Vagina (tissue), 2 donors: ENCODE measurements around the gene ARHGAP8. TPM values are rescaled to one million over a fixed set of nuclear protein-coding genes. Genes with fewer than 3 reads are reported as not detected.
A peak's percentile ranks its signal among the peaks of the same experiment; 100 is the strongest.
"Not testable (repeated sequence)": the region's sequence is repeated elsewhere in the genome, so short reads cannot be mapped to it uniquely, and the experiment has no call there.

ENCODE experiments used
- DNase-seq, 2 donors: peaks; one replicate each; pipeline ENCODE4 v3.0.0-alpha.2; 2017; ENCODE audit errors: extremely low spot score in 2 of 2
- H3K27ac ChIP-seq: fragments of 200-600 bp; sonication (generic); one replicate; pipeline ENCODE4 v1.5.1; 2019
- H3K27me3 ChIP-seq: fragments of 200-600 bp; sonication (generic); one replicate; pipeline ENCODE4 v1.5.1; 2019
- H3K36me3 ChIP-seq, 2 donors: fragments of 200-600 bp; sonication (generic); one replicate each; pipeline ENCODE4 v1.5.1; 2017 to 2019
- H3K4me1 ChIP-seq: fragments of 200-600 bp; sonication (generic); one replicate; pipeline ENCODE4 v1.5.1; 2019
- H3K4me3 ChIP-seq, 2 donors: fragments of 200-600 bp; sonication (generic); 1 replicate in 1 of 2; 2 replicates in 1 of 2; pipeline ENCODE4 v1.5.1; 2016 to 2019
- H3K9me3 ChIP-seq: fragments of 200-600 bp; sonication (generic); one replicate; pipeline ENCODE4 v1.5.1; 2019
- POLR2A ChIP-seq, 2 donors: fragments of 450-650 bp; IDR thresholded peaks; one replicate each; pipeline ENCODE4 v1.6.1; 2017; ENCODE audit warnings: antibody characterized with exemption in 2 of 2, mild to moderate bottlenecking in 2 of 2, moderate library complexity in 2 of 2
- POLR2AphosphoS5 ChIP-seq, 2 donors: sonication (generic); formaldehyde crosslinking; IDR thresholded peaks; one replicate each; pipeline ENCODE4 v1.9.0; 2017; ENCODE audit warnings: antibody characterized with exemption in 2 of 2, mild to moderate bottlenecking in 2 of 2, low read depth in 1 of 2; ENCODE audit not compliant: insufficient read depth in 1 of 2
- intact Hi-C: fragments of 100-400 bp; cut with DNase I; formaldehyde crosslinking; loops from one replicate; pipeline ENCODE4 v1.15.1; 2023
- total RNA-seq: library from RNA; depleted of rRNA; stranded (reverse); fragments of >200 nt; gene quantifications from one replicate; pipeline ENCODE4 v1.2.3, GENCODE V29; 2016
- TF ChIP-seq, protein P1 (sequence below), 3 experiments: fragments of 450-650 bp in 2 of 3; fragments of 200-600 bp in 1 of 3; sonication (generic) in 1 of 3; IDR thresholded peaks; one replicate each; pipeline ENCODE4 v1.5.1; 2017 to 2019; ENCODE audit warnings: antibody characterized with exemption in 3 of 3, mild to moderate bottlenecking in 2 of 3, moderate library complexity in 2 of 3

ARHGAP8 gene
- total RNA-seq, 1 donor from 2014 or later = 9.3 TPM

DNA sequence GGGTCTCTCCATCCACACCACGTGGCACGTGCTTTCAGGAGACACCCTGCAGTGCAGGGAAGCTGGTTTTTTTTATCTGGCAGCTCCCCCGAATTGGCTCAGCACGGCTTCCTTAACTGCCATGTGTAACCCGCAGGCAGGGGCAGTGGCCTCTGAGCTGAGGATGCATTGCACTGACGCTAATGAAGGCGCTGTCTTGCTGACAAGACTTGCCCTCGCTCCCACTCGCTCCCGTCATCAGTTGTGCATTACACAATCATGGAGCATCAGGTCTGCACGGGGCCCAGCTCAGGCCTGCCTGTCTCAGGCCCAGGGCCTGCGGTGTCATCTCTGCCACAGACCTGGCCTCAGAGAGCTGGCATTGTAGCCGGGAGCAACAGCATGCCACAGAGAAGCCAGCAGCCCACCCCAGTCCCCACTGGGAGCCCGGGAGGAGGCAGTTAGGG, 95.9 kb downstream of the ARHGAP8 start:
- TF ChIP-seq POLR2AphosphoS5 (IDR thresholded peaks at IDR 0.05; ENCODE audit: insufficient read depth in 1 of 2, low read depth in 1 of 2) (no peak), POLR2A (IDR thresholded peaks at IDR 0.05) (no peak)
- TF ChIP-seq, protein P1, sequence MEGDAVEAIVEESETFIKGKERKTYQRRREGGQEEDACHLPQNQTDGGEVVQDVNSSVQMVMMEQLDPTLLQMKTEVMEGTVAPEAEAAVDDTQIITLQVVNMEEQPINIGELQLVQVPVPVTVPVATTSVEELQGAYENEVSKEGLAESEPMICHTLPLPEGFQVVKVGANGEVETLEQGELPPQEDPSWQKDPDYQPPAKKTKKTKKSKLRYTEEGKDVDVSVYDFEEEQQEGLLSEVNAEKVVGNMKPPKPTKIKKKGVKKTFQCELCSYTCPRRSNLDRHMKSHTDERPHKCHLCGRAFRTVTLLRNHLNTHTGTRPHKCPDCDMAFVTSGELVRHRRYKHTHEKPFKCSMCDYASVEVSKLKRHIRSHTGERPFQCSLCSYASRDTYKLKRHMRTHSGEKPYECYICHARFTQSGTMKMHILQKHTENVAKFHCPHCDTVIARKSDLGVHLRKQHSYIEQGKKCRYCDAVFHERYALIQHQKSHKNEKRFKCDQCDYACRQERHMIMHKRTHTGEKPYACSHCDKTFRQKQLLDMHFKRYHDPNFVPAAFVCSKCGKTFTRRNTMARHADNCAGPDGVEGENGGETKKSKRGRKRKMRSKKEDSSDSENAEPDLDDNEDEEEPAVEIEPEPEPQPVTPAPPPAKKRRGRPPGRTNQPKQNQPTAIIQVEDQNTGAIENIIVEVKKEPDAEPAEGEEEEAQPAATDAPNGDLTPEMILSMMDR (IDR thresholded peaks at IDR 0.05) = no peak
- no peaks in the 10 kb centered on the region for H3K9me3 ChIP-seq
- H3K36me3 ChIP-seq = no peaks in the 10 kb centered on the region
- no peak overlapping the region for H3K4me3 ChIP-seq
- H3K4me1 ChIP-seq = no peaks in the 10 kb centered on the region
- intact Hi-C loops = no loop called here
- H3K27ac ChIP-seq = no peak overlapping the region
- H3K27me3 ChIP-seq = no peaks in the 10 kb centered on the region
- DNase-seq = no peak

DNA sequence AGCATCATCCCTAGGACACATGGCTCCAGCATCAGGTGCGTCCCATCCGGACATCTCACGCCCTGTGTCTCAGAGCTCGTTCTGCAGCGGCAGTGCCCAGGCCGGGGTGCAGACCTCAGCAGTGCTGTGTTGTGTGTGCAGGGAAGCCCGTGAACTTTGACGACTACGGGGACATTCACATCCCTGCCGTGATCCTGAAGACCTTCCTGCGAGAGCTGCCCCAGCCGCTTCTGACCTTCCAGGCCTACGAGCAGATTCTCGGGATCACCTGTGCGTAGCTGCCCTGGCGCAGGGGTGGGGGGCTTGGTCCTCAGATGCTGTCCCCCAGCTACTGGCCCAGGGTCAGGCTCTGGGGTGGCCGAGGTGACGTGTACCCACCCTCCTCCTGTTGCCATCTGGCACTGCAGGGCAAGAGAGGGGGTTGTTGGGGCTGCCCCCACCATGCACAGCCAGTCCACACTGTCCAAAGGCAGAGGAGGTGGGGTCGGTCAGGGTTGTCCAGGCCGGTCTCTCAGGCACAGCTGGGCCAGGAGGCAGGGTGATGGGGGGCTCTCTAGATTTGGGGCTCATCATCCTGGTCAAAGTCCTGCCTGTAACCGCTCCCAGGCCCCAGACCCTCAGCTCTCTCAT, 96.5 kb downstream of the ARHGAP8 start:
- intact Hi-C loops = no loop called here
- Histone ChIP-seq H3K9me3 (no peaks in the 10 kb centered on the region), H3K27ac (no peak overlapping the region), H3K27me3 (no peaks in the 10 kb centered on the region), H3K4me1 (no peaks in the 10 kb centered on the region), H3K36me3 (no peaks in the 10 kb centered on the region), H3K4me3 (no peak overlapping the region)
- TF ChIP-seq, protein P1 (IDR thresholded peaks at IDR 0.05) = no peak
- no peak for TF ChIP-seq POLR2A (IDR thresholded peaks at IDR 0.05)
- TF ChIP-seq POLR2AphosphoS5 (IDR thresholded peaks at IDR 0.05; ENCODE audit: insufficient read depth in 1 of 2, low read depth in 1 of 2) = no peak
- no peak for DNase-seq

DNA sequence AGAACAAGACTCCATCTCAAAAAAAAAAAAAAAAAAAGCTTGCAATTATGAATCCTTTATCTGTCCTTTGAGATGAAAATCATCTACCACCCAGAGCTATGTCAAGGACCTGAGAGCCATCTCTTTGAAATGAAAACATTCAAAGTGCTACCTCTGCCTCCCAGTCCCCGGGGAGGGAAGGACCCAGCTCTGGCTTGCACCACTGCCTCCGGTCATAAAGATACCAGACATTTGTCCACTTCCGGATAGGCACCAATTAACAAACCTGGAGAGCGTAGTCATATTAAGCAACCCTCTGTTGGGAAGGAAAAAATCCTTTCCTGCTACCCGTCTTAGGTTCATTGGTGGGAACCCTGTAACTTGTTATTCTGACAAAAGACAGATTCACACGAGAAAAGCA, 98.6 kb downstream of the ARHGAP8 start:
- Histone ChIP-seq H3K27me3 (no peaks in the 10 kb centered on the region), H3K9me3 (no peaks in the 10 kb centered on the region), H3K4me1 (no peaks in the 10 kb centered on the region), H3K36me3 (no peaks in the 10 kb centered on the region), H3K27ac (no peak overlapping the region), H3K4me3 (no peak overlapping the region)
- no peak for DNase-seq
- TF ChIP-seq POLR2AphosphoS5 (IDR thresholded peaks at IDR 0.05; ENCODE audit: insufficient read depth in 1 of 2, low read depth in 1 of 2) (no peak), POLR2A (IDR thresholded peaks at IDR 0.05) (no peak)
- TF ChIP-seq, protein P1 (IDR thresholded peaks at IDR 0.05) = no peak
- intact Hi-C loops = no loop called here

DNA sequence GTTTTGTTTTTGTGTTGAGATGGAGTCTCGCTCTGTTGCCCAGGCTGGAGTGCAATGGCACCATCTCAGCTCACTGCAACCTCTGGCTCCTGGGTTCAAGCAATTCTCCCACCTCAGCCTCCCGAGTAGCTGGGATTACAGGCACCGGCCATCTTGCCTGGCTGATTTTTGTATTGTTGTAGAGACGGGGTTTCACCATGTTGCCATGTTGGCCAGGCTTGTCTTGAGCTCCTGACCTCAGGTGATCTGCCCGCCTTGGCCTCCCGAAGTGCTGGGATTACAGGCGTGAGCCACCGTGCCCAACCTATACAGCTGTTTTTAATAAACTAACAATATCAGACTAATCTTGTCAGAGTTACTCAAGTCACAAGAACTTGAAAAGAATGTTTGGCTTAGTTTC, 102.3 kb downstream of the ARHGAP8 start:
- H3K4me1 ChIP-seq, H3K4me3 ChIP-seq, intact Hi-C loops, H3K9me3 ChIP-seq, H3K36me3 ChIP-seq, H3K27ac ChIP-seq, H3K27me3 ChIP-seq: not testable (repeated sequence)
- DNase-seq = peak in 1 of 2 donors; percentile 25

DNA sequence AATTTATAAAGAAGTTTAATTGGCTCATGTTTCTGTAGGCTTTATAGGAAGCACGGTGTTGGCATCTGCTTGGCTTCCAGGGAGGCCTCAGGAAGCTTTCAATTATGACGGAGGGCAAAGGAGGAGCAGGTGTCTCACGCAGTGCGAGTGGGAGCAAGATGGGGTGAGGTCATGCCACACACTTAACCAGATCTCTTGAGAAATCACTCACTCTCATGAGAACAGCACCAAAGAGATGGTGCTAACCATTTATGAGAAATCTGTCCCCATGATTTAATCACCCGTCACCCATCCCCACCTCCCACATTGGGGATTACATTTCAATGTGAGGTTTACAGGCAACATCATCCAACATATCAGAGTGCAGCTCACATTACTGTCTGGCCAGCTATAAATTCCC, 103.5 kb downstream of the ARHGAP8 start:
- Histone ChIP-seq H3K9me3 (no peaks in the 10 kb centered on the region), H3K27ac (no peak overlapping the region), H3K27me3 (no peaks in the 10 kb centered on the region), H3K4me3 (no peak overlapping the region), H3K4me1 (no peaks in the 10 kb centered on the region), H3K36me3 (no peaks in the 10 kb centered on the region)
- peak in 1 of 2 donors; percentile 12 for DNase-seq
- intact Hi-C loops = no loop called here
- TF ChIP-seq POLR2AphosphoS5 (IDR thresholded peaks at IDR 0.05; ENCODE audit: insufficient read depth in 1 of 2, low read depth in 1 of 2) (no peak), POLR2A (IDR thresholded peaks at IDR 0.05) (no peak)
- TF ChIP-seq, protein P1 (IDR thresholded peaks at IDR 0.05) = no peak

DNA sequence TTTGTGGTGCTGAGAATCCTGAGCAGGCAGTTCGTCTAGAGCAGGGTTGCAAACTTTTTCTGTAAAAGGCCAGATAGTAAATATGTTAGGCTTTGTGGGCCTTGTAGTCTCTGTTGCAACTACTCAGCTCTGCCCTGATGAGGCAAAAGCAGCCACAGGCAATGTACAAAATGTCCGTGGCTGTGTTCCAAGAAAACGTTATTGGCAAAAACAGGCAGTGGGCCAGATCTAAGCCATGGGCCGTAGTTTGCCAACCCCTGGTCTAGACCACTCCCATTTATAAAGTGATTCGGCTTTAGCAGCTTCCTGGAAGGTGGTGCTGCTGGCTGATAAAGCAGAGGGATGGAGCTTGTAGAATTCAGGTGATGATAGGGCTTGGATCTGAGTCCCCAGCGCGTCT, 106.4 kb downstream of the ARHGAP8 start:
- H3K27me3 ChIP-seq, H3K27ac ChIP-seq, intact Hi-C loops, H3K9me3 ChIP-seq, H3K36me3 ChIP-seq, DNase-seq, H3K4me1 ChIP-seq, H3K4me3 ChIP-seq: not testable (repeated sequence)
